Thyroid gland (tissue), 4 donors: ENCODE data around the gene NRIP2.

ENCODE experiments used
- CTCF ChIP-seq, 6 experiments: fragments of 200-600 bp in 3 of 6; fragments of 450-650 bp in 3 of 6; sonication (generic) in 3 of 6; IDR thresholded peaks; one replicate each; pipeline ENCODE4 v1.5.1; 2016 to 2019; ENCODE audit warnings: antibody characterized with exemption in 6 of 6, mild to moderate bottlenecking in 2 of 6, inconsistent platforms in 1 of 6, moderate library complexity in 1 of 6
- POLR2A ChIP-seq, 2 donors: fragments of 450-650 bp; IDR thresholded peaks; one replicate each; pipeline ENCODE4 v1.6.1; 2017; ENCODE audit warnings: antibody characterized with exemption in 2 of 2, mild to moderate bottlenecking in 2 of 2, moderate library complexity in 1 of 2

GRCh38 chr12:2805143-2805520 lies 29.7 kb downstream of the NRIP2 start:
- no peak for TF ChIP-seq CTCF (IDR thresholded peaks at IDR 0.05)
- TF ChIP-seq POLR2A (IDR thresholded peaks at IDR 0.05), result no peak
